ENCODE data around the gene HEPACAM. TPM values are rescaled to one million over a fixed set of nuclear protein-coding genes. Genes with fewer than 3 reads are reported as not detected.

The HEPACAM gene
- total RNA-seq, 2 experiments from 2014 or later = not detected

DNA sequence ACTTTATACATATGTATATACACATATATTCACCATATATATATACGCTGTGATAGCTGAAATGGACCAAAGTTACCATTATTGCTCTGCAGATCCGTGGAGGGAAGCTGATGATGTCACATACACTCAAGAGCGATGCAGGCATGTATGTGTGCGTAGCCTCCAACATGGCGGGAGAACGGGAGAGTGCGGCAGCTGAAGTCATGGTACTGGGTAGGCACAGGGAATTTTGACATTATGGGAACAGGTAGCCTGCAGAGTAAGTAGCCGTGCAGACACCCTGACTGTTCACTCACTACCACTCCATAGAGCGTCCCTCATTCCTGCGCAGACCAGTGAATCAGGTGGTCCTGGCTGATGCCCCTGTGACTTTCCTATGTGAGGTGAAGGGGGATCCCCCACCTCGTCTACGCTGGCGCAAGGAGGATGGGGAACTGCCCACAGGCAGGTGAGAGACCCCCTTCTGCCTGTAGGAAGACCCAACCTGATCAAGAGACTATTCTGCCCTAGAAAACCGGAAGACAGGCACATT lies 65.9 kb downstream of the HEPACAM start:
- no peak overlapping the region for H3K4me3 Mint-ChIP-seq
- no peak for DNase-seq
- ChIA-PET POLR2A (no interaction called here), CTCF (interaction anchor here (0.9 kb wide), 1 partner anchor 33 kb away, joined by 4 read pairs; no protein-coding TSS in a partner anchor)
- H3K9me3 Mint-ChIP-seq = no peaks in the 10 kb centered on the region
- peaks cover 27% of the 10 kb centered on the region for H3K4me1 Mint-ChIP-seq (ENCODE audit: low read depth)
- intact Hi-C loops (cut with micrococcal nuclease) = loop anchor here (5.0 to 10.0 kb wide), 4 partner anchors 108 to 455 kb away; partner anchors contain the start of gene ESAM
- peaks cover 62% of the 10 kb centered on the region for H3K27me3 Mint-ChIP-seq
- no peak overlapping the region for H3K27ac Mint-ChIP-seq
- no peaks in the 10 kb centered on the region for H3K36me3 Mint-ChIP-seq

DNA sequence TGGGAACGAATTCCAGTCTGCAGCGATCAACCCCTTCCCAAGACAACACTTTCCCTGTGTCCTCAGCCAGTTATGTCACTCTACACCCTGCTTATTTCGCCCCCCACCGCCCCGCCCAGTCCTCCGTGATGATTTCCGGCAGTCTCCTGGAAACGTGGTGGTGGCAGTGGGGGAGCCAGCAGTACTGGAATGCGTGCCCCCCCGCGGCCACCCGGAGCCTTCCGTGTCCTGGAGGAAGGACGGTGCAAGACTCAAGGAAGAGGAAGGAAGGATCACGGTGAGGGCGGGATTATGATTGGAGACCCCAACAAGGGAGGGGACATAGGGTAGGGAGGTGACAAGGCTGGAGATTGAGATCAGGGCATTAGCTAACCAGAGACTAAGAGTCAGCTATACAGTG lies 66.5 kb downstream of the HEPACAM start:
- ChIA-PET POLR2A (no interaction called here), CTCF (interaction anchor here (0.9 kb wide), 1 partner anchor 32 kb away, joined by 4 read pairs; no protein-coding TSS in a partner anchor)
- Mint-ChIP-seq H3K9me3 (no peaks in the 10 kb centered on the region), H3K27ac (no peak overlapping the region), H3K27me3 (peaks cover 65% of the 10 kb centered on the region), H3K36me3 (no peaks in the 10 kb centered on the region), H3K4me1 (ENCODE audit: low read depth) (peaks cover 30% of the 10 kb centered on the region), H3K4me3 (no peak overlapping the region)
- intact Hi-C loops (cut with micrococcal nuclease) = loop anchor here (5.0 to 10.0 kb wide), 3 partner anchors 107 to 455 kb away; partner anchors contain the start of gene ESAM
- no peak for DNase-seq

Other genes starting within 250 kb of the HEPACAM start
- 10 to 100 TPM; 15.3 to 17.0 TPM for gene NRGN, start 196.1 kb downstream of the HEPACAM start, total RNA-seq
- gene VSIG2, start 183.8 kb downstream of the HEPACAM start, total RNA-seq = under 1 TPM; 0.31 to 0.34 TPM
- gene ESAM, start 173.8 kb downstream of the HEPACAM start, total RNA-seq = under 1 TPM; 0.64 to 0.75 TPM
- gene MSANTD2, start 135.6 kb downstream of the HEPACAM start, total RNA-seq = 1 to 10 TPM; 6.1 to 6.4 TPM
- gene ROBO3, start 70.6 kb downstream of the HEPACAM start, total RNA-seq = 10 to 100 TPM in 1 of 2 experiments, 1 to 10 TPM in 1; 9.0 to 10.4 TPM
- not detected for gene ROBO4, start 38.2 kb downstream of the HEPACAM start, total RNA-seq
- gene HEPN1, start 16.8 kb downstream of the HEPACAM start, total RNA-seq = not detected
- 1 to 10 TPM; 5.6 to 6.4 TPM for gene CCDC15, start 18.2 kb upstream of the HEPACAM start, total RNA-seq
- under 1 TPM; 0.46 to 0.93 TPM for gene SLC37A2, start 127.3 kb upstream of the HEPACAM start, total RNA-seq
- gene TMEM218, start 175.6 kb upstream of the HEPACAM start, total RNA-seq = 10 to 100 TPM; 12.8 to 14.8 TPM
- not detected for gene PKNOX2, start 228.7 kb upstream of the HEPACAM start, total RNA-seq